Measurements from ENCODE around the gene OTOP1. TPM values are rescaled to one million over a fixed set of nuclear protein-coding genes. Genes with fewer than 3 reads are reported as not detected.
A peak's percentile ranks its signal among the peaks of the same experiment; 100 is the strongest.
"Not testable (repeated sequence)": the region's sequence is repeated elsewhere in the genome, so short reads cannot be mapped to it uniquely, and the experiment has no call there.

Gene OTOP1
- polyA plus RNA-seq, 3 donors = not detected

DNA sequence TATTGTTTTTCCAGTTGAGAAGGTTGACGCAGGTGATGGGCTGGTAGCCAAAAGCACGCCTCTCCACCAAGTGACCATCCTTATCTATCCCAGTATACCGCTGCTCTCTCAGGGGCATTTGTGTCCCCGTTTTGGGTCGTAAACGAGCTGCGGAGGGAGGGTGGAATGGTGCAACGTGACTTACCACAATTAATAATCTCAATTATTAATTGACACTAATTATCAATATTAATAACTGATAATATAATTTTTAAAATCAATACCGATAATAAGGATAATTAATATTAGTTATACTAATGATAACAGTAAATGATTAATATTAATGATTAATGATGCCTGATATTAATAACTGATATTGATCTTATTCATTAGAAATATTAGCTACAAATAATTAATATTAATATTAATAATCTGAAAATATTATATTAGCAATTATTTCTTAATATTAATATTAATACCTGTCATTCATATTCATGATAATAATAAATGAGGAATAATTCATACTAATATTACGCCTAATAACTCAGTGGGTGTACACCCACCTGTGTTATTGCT is 56.1 kb downstream of the OTOP1 start:
- 100% methylated on average over 2 of the region's 10 CpGs for WGBS (ENCODE audit: insufficient coverage)
- H3K27me3 ChIP-seq (ENCODE audit: control insufficient read depth in 2 of 2, insufficient read depth in 2 of 2, low read length in 2 of 2) = no peaks in the 10 kb centered on the region
- DNase-seq = no peak
- no peak overlapping the region for H3K4me3 Mint-ChIP-seq
- no peaks in the 10 kb centered on the region for H3K9me3 ChIP-seq (replicated peaks in 1 of 2; ENCODE audit: control insufficient read depth in 1 of 2, insufficient read depth in 1 of 2, low read length in 2 of 2)
- H3K4me1 Mint-ChIP-seq = no peaks in the 10 kb centered on the region
- TF ChIP-seq, protein P1, sequence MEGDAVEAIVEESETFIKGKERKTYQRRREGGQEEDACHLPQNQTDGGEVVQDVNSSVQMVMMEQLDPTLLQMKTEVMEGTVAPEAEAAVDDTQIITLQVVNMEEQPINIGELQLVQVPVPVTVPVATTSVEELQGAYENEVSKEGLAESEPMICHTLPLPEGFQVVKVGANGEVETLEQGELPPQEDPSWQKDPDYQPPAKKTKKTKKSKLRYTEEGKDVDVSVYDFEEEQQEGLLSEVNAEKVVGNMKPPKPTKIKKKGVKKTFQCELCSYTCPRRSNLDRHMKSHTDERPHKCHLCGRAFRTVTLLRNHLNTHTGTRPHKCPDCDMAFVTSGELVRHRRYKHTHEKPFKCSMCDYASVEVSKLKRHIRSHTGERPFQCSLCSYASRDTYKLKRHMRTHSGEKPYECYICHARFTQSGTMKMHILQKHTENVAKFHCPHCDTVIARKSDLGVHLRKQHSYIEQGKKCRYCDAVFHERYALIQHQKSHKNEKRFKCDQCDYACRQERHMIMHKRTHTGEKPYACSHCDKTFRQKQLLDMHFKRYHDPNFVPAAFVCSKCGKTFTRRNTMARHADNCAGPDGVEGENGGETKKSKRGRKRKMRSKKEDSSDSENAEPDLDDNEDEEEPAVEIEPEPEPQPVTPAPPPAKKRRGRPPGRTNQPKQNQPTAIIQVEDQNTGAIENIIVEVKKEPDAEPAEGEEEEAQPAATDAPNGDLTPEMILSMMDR (IDR thresholded peaks at IDR 0.05) = no peak
- peak overlapping the region in 1 of 7 donors; percentile 80 for H3K27ac Mint-ChIP-seq
- no peaks in the 10 kb centered on the region for H3K9me3 Mint-ChIP-seq
- no peaks in the 10 kb centered on the region for H3K4me1 ChIP-seq (ENCODE audit: control insufficient read depth in 1 of 2, insufficient read depth in 2 of 2, low read length in 2 of 2)
- no peak overlapping the region for H3K27ac ChIP-seq (ENCODE audit: low read depth in 1 of 2, low read length in 2 of 2)
- H3K79me2 ChIP-seq (ENCODE audit: insufficient read depth, low read length) = no peaks in the 10 kb centered on the region
- no peak overlapping the region for H3K4me3 ChIP-seq (replicated peaks in 1 of 3; ENCODE audit: low read depth in 2 of 3, low read length in 3 of 3)
- no peaks in the 10 kb centered on the region for H4K20me1 ChIP-seq (ENCODE audit: insufficient read depth, low read length)
- H3K36me3 ChIP-seq (replicated peaks in 1 of 2; ENCODE audit: control insufficient read depth in 1 of 2, insufficient read depth in 2 of 2, low read length in 2 of 2) = no peaks in the 10 kb centered on the region
- intact Hi-C loops (cut with micrococcal nuclease) = no loop called here
- no peak overlapping the region for H2AFZ ChIP-seq (ENCODE audit: insufficient read depth, low read depth, low read length, poor library complexity, severe bottlenecking)
- no peaks in the 10 kb centered on the region for H3K36me3 Mint-ChIP-seq
- H3K9ac ChIP-seq (ENCODE audit: insufficient read depth, low read length, poor library complexity, severe bottlenecking) = no peak overlapping the region
- no peak overlapping the region for H3K4me2 ChIP-seq (replicated peaks; ENCODE audit: extremely low read depth, low read length, poor library complexity, severe bottlenecking)
- peaks cover 10 to 13% (median 11%) of the 10 kb centered on the region in 3 donors for H3K27me3 Mint-ChIP-seq (ENCODE audit: low read depth in 3 of 3)

DNA sequence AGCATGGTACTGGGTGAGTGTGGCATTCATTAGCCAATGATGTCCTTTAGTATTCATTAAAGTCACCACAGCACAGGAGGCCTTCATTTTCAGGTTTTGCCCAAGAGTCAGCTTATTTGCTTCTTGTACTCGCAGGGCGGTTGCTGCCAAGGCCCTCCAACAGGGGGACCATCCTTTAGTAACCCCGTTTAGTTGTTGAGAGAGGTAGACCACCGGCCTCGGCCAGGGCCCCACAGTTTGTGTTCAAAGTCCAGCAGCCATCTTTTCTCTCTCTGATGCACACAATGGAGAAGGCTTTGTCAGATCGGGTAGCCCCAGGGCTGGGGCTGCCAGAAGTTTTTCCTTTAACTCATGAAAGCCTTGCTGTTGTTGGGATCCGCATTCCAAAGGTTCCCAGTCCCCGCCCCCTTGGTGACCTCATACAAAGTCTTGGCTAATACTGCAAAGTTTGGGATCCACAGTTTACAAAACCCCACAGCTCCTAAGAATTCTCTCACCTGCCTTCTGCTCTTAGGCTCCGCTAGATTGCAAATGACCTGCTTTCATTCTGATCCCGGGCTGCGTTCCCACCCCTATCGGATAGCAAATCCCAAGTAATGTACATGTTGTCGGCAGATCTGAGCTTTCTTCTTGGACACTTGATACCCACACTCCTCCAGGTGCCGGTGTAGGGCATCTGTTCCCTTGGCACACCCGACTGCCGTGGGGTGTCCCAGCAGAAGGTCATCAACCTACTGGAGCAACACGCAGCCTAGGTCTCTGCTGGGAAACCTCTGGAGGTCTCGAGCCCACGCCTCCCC is 58.5 kb downstream of the OTOP1 start:
- H3K27me3 Mint-ChIP-seq (ENCODE audit: low read depth in 3 of 3); H3K9me3 Mint-ChIP-seq; DNase-seq; H3K36me3 ChIP-seq (replicated peaks in 1 of 2; ENCODE audit: control insufficient read depth in 1 of 2, insufficient read depth in 2 of 2, low read length in 2 of 2); H3K4me1 ChIP-seq (ENCODE audit: control insufficient read depth in 1 of 2, insufficient read depth in 2 of 2, low read length in 2 of 2); H3K4me1 Mint-ChIP-seq; H3K4me3 ChIP-seq (replicated peaks in 1 of 3; ENCODE audit: low read depth in 2 of 3, low read length in 3 of 3); H3K9ac ChIP-seq (ENCODE audit: insufficient read depth, low read length, poor library complexity, severe bottlenecking); H3K27me3 ChIP-seq (ENCODE audit: control insufficient read depth in 2 of 2, insufficient read depth in 2 of 2, low read length in 2 of 2); H3K4me2 ChIP-seq (replicated peaks; ENCODE audit: extremely low read depth, low read length, poor library complexity, severe bottlenecking); H3K79me2 ChIP-seq (ENCODE audit: insufficient read depth, low read length); intact Hi-C loops (cut with micrococcal nuclease); H3K27ac Mint-ChIP-seq; H3K9me3 ChIP-seq (replicated peaks in 1 of 2; ENCODE audit: control insufficient read depth in 1 of 2, insufficient read depth in 1 of 2, low read length in 2 of 2); H3K36me3 Mint-ChIP-seq; H4K20me1 ChIP-seq (ENCODE audit: insufficient read depth, low read length); H2AFZ ChIP-seq (ENCODE audit: insufficient read depth, low read depth, low read length, poor library complexity, severe bottlenecking); H3K4me3 Mint-ChIP-seq; H3K27ac ChIP-seq (ENCODE audit: low read depth in 1 of 2, low read length in 2 of 2): not testable (repeated sequence)
- 94% methylated on average over 13 of the region's 19 CpGs for WGBS (ENCODE audit: insufficient coverage)

GRCh38 chr4:4166986-4167385 is 59.7 kb downstream of the OTOP1 start:
- H3K9me3 ChIP-seq (replicated peaks in 1 of 2; ENCODE audit: control insufficient read depth in 1 of 2, insufficient read depth in 1 of 2, low read length in 2 of 2); H2AFZ ChIP-seq (ENCODE audit: insufficient read depth, low read depth, low read length, poor library complexity, severe bottlenecking); H3K4me1 ChIP-seq (ENCODE audit: control insufficient read depth in 1 of 2, insufficient read depth in 2 of 2, low read length in 2 of 2); H4K20me1 ChIP-seq (ENCODE audit: insufficient read depth, low read length); H3K9ac ChIP-seq (ENCODE audit: insufficient read depth, low read length, poor library complexity, severe bottlenecking); H3K36me3 ChIP-seq (replicated peaks in 1 of 2; ENCODE audit: control insufficient read depth in 1 of 2, insufficient read depth in 2 of 2, low read length in 2 of 2); H3K4me3 ChIP-seq (replicated peaks in 1 of 3; ENCODE audit: low read depth in 2 of 3, low read length in 3 of 3); H3K4me2 ChIP-seq (replicated peaks; ENCODE audit: extremely low read depth, low read length, poor library complexity, severe bottlenecking); intact Hi-C loops (cut with micrococcal nuclease); DNase-seq; H3K27ac ChIP-seq (ENCODE audit: low read depth in 1 of 2, low read length in 2 of 2); H3K9me3 Mint-ChIP-seq; H3K4me1 Mint-ChIP-seq; H3K36me3 Mint-ChIP-seq; H3K4me3 Mint-ChIP-seq; H3K27me3 ChIP-seq (ENCODE audit: control insufficient read depth in 2 of 2, insufficient read depth in 2 of 2, low read length in 2 of 2); H3K79me2 ChIP-seq (ENCODE audit: insufficient read depth, low read length): not testable (repeated sequence)
- Mint-ChIP-seq H3K27me3 (ENCODE audit: low read depth in 3 of 3) (peaks cover 7 to 10% (median 9%) of the 10 kb centered on the region in 3 donors), H3K27ac (peak overlapping the region in 1 of 7 donors; percentile 75)
- WGBS (ENCODE audit: insufficient coverage) = 69% methylated on average over 8 of the region's 13 CpGs

All from CD14-positive monocyte (primary cell).